ENCODE results near the gene SSNA1.
"Not testable (repeated sequence)": the region's sequence is repeated elsewhere in the genome, so short reads cannot be mapped to it uniquely, and the experiment has no call there.

SSNA1 gene

GRCh38 chr9:137235424-137236237 is 47.2 kb downstream of the SSNA1 start:
- H3K9me3 ChIP-seq (ENCODE audit: control insufficient read depth, low read depth, low read length): no peaks in the 10 kb centered on the region
- H3K27ac ChIP-seq (ENCODE audit: low read length): no peak overlapping the region
- no peaks in the 10 kb centered on the region for H3K4me1 ChIP-seq (ENCODE audit: control insufficient read depth, low read depth, low read length)
- no peaks in the 10 kb centered on the region for H3K27me3 ChIP-seq (ENCODE audit: control insufficient read depth, insufficient read depth, low read length)
- no peak overlapping the region for H3K9ac ChIP-seq (ENCODE audit: low read length)
- no peaks in the 10 kb centered on the region for H3K36me3 ChIP-seq (ENCODE audit: control insufficient read depth, low read depth, low read length)
- H3K4me3 ChIP-seq (ENCODE audit: low read length): no peak overlapping the region

DNA sequence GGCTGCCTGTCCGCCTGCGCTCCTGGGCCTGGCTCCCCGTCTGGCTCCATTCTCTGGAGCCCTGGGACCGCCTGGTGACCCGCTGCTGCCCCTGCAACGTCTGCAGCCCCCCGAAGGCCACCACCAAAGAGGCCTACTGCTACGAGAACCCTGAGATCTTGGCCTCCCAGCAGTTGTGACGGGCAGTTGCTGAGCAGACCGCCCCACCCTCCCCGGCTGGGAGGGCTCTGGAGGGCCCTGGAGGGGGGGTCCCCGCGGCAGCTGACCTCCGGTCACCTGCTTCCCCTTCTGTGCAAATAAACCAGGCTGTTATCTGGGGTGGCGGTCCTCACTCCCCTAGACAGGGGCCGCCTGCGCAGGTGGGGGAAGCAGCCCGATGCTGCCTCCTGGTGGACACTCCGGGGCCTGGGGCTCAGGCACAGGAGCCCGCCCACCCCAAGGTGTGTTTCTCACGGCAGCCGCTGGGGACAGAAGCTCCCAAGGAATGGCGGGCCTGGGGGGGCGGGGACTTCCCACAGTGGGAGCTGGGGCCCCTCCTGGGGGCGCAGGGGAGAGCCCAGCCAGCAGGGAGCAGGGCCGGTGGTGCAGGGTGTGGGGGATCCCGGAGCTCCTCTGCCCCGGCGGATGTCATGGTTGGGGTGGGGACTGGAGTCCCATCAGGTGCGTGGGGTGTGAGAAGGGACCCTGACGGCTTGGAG is 47.9 kb downstream of the SSNA1 start:
- H3K4me1 ChIP-seq (ENCODE audit: control insufficient read depth, low read depth, low read length): no peaks in the 10 kb centered on the region
- no peaks in the 10 kb centered on the region for H3K27me3 ChIP-seq (ENCODE audit: control insufficient read depth, insufficient read depth, low read length)
- no peak overlapping the region for H3K9ac ChIP-seq (ENCODE audit: low read length)
- H3K36me3 ChIP-seq (ENCODE audit: control insufficient read depth, low read depth, low read length): no peaks in the 10 kb centered on the region
- no peak overlapping the region for H3K4me3 ChIP-seq (ENCODE audit: low read length)
- no peak overlapping the region for H3K27ac ChIP-seq (ENCODE audit: low read length)
- no peaks in the 10 kb centered on the region for H3K9me3 ChIP-seq (ENCODE audit: control insufficient read depth, low read depth, low read length)

DNA sequence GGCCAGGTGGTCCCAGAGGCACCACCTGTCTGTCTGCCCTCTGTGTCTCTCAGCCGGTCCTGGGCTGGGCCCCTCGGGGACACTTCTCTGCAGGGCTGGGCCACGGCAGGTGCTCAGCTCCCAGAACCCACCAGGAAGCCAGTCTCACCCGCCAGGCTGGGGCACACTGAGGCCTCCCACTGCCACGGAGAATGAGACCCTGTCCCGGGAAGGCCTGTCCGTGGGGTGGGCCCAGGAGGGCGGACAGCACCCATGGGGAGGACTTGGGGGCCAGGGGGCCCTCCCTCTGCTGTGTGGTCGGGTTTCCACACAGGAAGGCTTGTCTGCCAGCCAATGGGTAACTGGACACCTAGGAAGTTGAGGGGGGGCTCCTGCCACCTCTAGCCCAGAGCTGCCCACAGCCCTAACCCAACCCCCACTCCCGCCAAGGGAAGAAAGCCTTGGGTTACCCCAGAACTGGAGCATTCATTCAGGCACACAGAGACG is 48.5 kb downstream of the SSNA1 start:
- Histone ChIP-seq H3K9me3 (ENCODE audit: control insufficient read depth, low read depth, low read length) (no peaks in the 10 kb centered on the region), H3K36me3 (ENCODE audit: control insufficient read depth, low read depth, low read length) (no peaks in the 10 kb centered on the region), H3K9ac (ENCODE audit: low read length) (no peak overlapping the region), H3K27me3 (ENCODE audit: control insufficient read depth, insufficient read depth, low read length) (no peaks in the 10 kb centered on the region), H3K27ac (ENCODE audit: low read length) (no peak overlapping the region), H3K4me1 (ENCODE audit: control insufficient read depth, low read depth, low read length) (peaks cover under 1% of the 10 kb centered on the region), H3K4me3 (ENCODE audit: low read length) (no peak overlapping the region)

DNA sequence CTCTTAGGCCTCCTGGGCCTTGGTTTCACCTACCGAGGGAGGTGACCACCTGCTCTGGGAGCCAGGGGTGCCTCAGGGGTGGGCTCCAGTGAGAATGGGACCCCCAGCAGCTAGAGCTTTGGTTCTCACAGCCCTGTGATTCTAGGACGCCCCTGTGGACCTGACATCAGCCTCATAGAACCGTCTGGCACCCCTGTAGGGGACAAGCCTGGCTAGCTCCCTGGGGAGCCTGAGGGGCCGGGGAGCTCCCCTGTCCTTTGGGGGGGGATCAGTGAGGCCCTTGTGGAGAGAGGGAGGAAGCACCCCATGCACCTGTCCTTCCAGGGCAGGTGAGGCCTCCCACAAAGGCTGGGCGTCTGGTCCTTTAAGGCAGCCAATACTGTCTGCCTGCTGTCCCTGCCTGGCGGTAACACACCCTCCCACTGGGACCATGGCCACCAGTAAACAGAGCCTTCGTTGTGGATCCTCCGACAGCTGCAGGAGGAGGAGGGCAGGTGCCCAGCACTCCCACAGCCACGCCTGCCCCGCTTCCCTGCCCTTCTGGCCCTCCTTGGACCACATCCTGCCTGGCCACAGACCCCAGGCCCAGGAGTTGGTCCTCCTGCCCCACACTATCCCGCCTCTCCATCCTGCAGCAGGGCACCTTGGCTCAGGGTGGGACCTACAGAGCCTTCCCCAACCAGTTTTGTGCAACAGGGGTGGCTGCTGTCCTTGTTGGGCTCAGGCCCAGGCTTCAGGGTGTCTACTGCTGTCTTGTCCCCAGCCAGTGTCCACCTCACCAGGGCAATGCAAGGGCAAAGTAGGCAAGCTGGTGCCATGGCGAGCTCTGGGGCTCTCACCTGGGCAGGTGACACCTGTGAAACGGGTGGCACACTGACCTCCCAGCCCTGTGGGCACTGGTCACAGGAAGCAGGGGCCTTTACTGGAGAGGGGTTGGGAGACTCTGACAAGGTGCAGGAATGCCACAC is 49.6 kb downstream of the SSNA1 start:
- H3K27ac ChIP-seq (ENCODE audit: low read length): no peak overlapping the region

GRCh38 chr9:137239541-137240200 is 51.2 kb downstream of the SSNA1 start:
- H3K27ac ChIP-seq (ENCODE audit: low read length): not testable (repeated sequence)
- peaks cover 12% of the 10 kb centered on the region for H3K4me1 ChIP-seq (ENCODE audit: control insufficient read depth, low read depth, low read length)

More for the DNA sequence above, 49.6 kb downstream of the SSNA1 start:
- Histone ChIP-seq H3K36me3 (ENCODE audit: control insufficient read depth, low read depth, low read length) (peaks cover 11% of the 10 kb centered on the region), H3K9ac (ENCODE audit: low read length) (no peak overlapping the region), H3K27me3 (ENCODE audit: control insufficient read depth, insufficient read depth, low read length) (no peaks in the 10 kb centered on the region), H3K4me3 (ENCODE audit: low read length) (no peak overlapping the region), H3K9me3 (ENCODE audit: control insufficient read depth, low read depth, low read length) (no peaks in the 10 kb centered on the region), H3K4me1 (ENCODE audit: control insufficient read depth, low read depth, low read length) (peaks cover 6% of the 10 kb centered on the region)

More at GRCh38 chr9:137239541-137240200, 51.2 kb downstream of the SSNA1 start:
- not testable (repeated sequence) for H3K27me3 ChIP-seq (ENCODE audit: control insufficient read depth, insufficient read depth, low read length); H3K9me3 ChIP-seq (ENCODE audit: control insufficient read depth, low read depth, low read length)
- peak overlapping the region; percentile 77 for H3K9ac ChIP-seq (ENCODE audit: low read length)
- peaks cover 18% of the 10 kb centered on the region for H3K36me3 ChIP-seq (ENCODE audit: control insufficient read depth, low read depth, low read length)
- peak overlapping the region; percentile 80 for H3K4me3 ChIP-seq (ENCODE audit: low read length)
